IPS-15b (cell line): ENCODE results near the gene HES1.
"Not testable (repeated sequence)": the region's sequence is repeated elsewhere in the genome, so short reads cannot be mapped to it uniquely, and the experiment has no call there.

Source experiments
- H3K27me3 ChIP-seq: one replicate; pipeline ENCODE4 v1.6.1; 2013; ENCODE audit warnings: low read length; ENCODE audit not compliant: control insufficient read depth, insufficient read depth
- H3K36me3 ChIP-seq: one replicate; pipeline ENCODE4 v1.6.1; 2013; ENCODE audit warnings: low read length; ENCODE audit not compliant: control insufficient read depth, insufficient read depth
- H3K4me1 ChIP-seq: one replicate; pipeline ENCODE4 v1.6.1; 2013; ENCODE audit warnings: mild to moderate bottlenecking, low read length; ENCODE audit not compliant: control insufficient read depth, insufficient read depth
- H3K4me3 ChIP-seq: one replicate; pipeline ENCODE4 v1.5.1; 2013; ENCODE audit warnings: low read depth, low read length
- H3K9ac ChIP-seq: one replicate; pipeline ENCODE4 v1.6.1; 2013; ENCODE audit warnings: low read depth, mild to moderate bottlenecking, low read length
- H3K9me3 ChIP-seq: one replicate; pipeline ENCODE4 v1.6.1; 2013; ENCODE audit warnings: mild to moderate bottlenecking, low read length; ENCODE audit not compliant: control insufficient read depth, insufficient read depth

The HES1 gene

GRCh38 chr3:194120789-194121770, 14.9 kb upstream of the HES1 start:
- Histone ChIP-seq H3K36me3 (no peaks in the 10 kb centered on the region), H3K4me3 (no peak overlapping the region), H3K27me3 (peaks cover 10% of the 10 kb centered on the region), H3K9ac (no peak overlapping the region), H3K9me3 (no peaks in the 10 kb centered on the region), H3K4me1 (no peaks in the 10 kb centered on the region)

GRCh38 chr3:194121891-194122631, 13.9 kb upstream of the HES1 start:
- no peaks in the 10 kb centered on the region for H3K4me1 ChIP-seq
- H3K27me3 ChIP-seq: peaks cover 7% of the 10 kb centered on the region
- no peaks in the 10 kb centered on the region for H3K9me3 ChIP-seq
- no peaks in the 10 kb centered on the region for H3K36me3 ChIP-seq
- no peak overlapping the region for H3K9ac ChIP-seq
- no peak overlapping the region for H3K4me3 ChIP-seq

GRCh38 chr3:194123726-194124125, 12.2 kb upstream of the HES1 start:
- Histone ChIP-seq H3K9me3 (no peaks in the 10 kb centered on the region), H3K4me1 (no peaks in the 10 kb centered on the region), H3K9ac (no peak overlapping the region), H3K36me3 (no peaks in the 10 kb centered on the region), H3K27me3 (peaks cover 3% of the 10 kb centered on the region), H3K4me3 (no peak overlapping the region)

GRCh38 chr3:194124193-194124592, 11.8 kb upstream of the HES1 start:
- Histone ChIP-seq H3K4me1 (no peaks in the 10 kb centered on the region), H3K4me3 (no peak overlapping the region), H3K36me3 (no peaks in the 10 kb centered on the region), H3K9me3 (no peaks in the 10 kb centered on the region), H3K27me3 (peaks cover 3% of the 10 kb centered on the region), H3K9ac (no peak overlapping the region)

- H3K4me3 ChIP-seq: no peak overlapping the region
- H3K27me3 ChIP-seq: peaks cover 11% of the 10 kb centered on the region
- no peaks in the 10 kb centered on the region for H3K9me3 ChIP-seq
- H3K36me3 ChIP-seq: no peaks in the 10 kb centered on the region
- H3K4me1 ChIP-seq: peaks cover 12% of the 10 kb centered on the region
- no peak overlapping the region for H3K9ac ChIP-seq
Observed at GRCh38 chr3:194125442-194125841, 10.5 kb upstream of the HES1 start.

GRCh38 chr3:194126790-194127189, 9.2 kb upstream of the HES1 start:
- H3K9ac ChIP-seq: no peak overlapping the region
- peaks cover 21% of the 10 kb centered on the region for H3K27me3 ChIP-seq
- no peaks in the 10 kb centered on the region for H3K9me3 ChIP-seq
- no peak overlapping the region for H3K4me3 ChIP-seq
- H3K4me1 ChIP-seq: peaks cover 24% of the 10 kb centered on the region
- H3K36me3 ChIP-seq: no peaks in the 10 kb centered on the region

- H3K9me3 ChIP-seq: no peaks in the 10 kb centered on the region
- peaks cover 40% of the 10 kb centered on the region for H3K4me1 ChIP-seq
- H3K27me3 ChIP-seq: peaks cover 32% of the 10 kb centered on the region
- H3K4me3 ChIP-seq: no peak overlapping the region
- H3K36me3 ChIP-seq: no peaks in the 10 kb centered on the region
- H3K9ac ChIP-seq: no peak overlapping the region
Observed at GRCh38 chr3:194128202-194128918, 7.6 kb upstream of the HES1 start.

- not testable (repeated sequence) for H3K4me3 ChIP-seq, H3K9me3 ChIP-seq, H3K9ac ChIP-seq, H3K36me3 ChIP-seq
- Histone ChIP-seq H3K27me3 (peaks cover 35% of the 10 kb centered on the region), H3K4me1 (peaks cover 44% of the 10 kb centered on the region)
Observed at GRCh38 chr3:194128919-194129295, 7.0 kb upstream of the HES1 start.

- H3K9me3 ChIP-seq: no peaks in the 10 kb centered on the region
- peaks cover 35% of the 10 kb centered on the region for H3K27me3 ChIP-seq
- no peak overlapping the region for H3K9ac ChIP-seq
- H3K4me1 ChIP-seq: peaks cover 44% of the 10 kb centered on the region
- no peak overlapping the region for H3K4me3 ChIP-seq
- no peaks in the 10 kb centered on the region for H3K36me3 ChIP-seq
Observed at GRCh38 chr3:194129581-194130133, 6.3 kb upstream of the HES1 start.

- H3K9me3 ChIP-seq: no peaks in the 10 kb centered on the region
- H3K36me3 ChIP-seq: no peaks in the 10 kb centered on the region
- peaks cover 35% of the 10 kb centered on the region for H3K27me3 ChIP-seq
- peaks cover 44% of the 10 kb centered on the region for H3K4me1 ChIP-seq
- no peak overlapping the region for H3K9ac ChIP-seq
- no peak overlapping the region for H3K4me3 ChIP-seq
Observed at GRCh38 chr3:194130188-194130587, 5.8 kb upstream of the HES1 start.

GRCh38 chr3:194130807-194131589, 5.0 kb upstream of the HES1 start:
- Histone ChIP-seq H3K36me3 (no peaks in the 10 kb centered on the region), H3K9ac (no peak overlapping the region), H3K4me1 (peaks cover 46% of the 10 kb centered on the region), H3K9me3 (no peaks in the 10 kb centered on the region), H3K4me3 (peak overlapping the region; percentile 11), H3K27me3 (peaks cover 35% of the 10 kb centered on the region)
